GM12878 (cell line): Measurements from ENCODE around the gene MSI2. TPM values are rescaled to one million over a fixed set of nuclear protein-coding genes. Genes with fewer than 3 reads are reported as not detected.

ENCODE experiments used
- ATAC-seq: fragments of 200-7000 bp; cut with Tn5 transposase; 3 replicates; pipeline ENCODE4 v1.9.1; 2020; ENCODE audit warnings: mild to moderate bottlenecking, moderate library complexity
- BruUV-seq: library from RNA; stranded (reverse); fragments of 400-500 nt; replicated peaks from 2 replicates; lab custom pipeline; 2021; lab: Mats Ljungman, UMichigan
- CTCF ChIA-PET: fragments of 300-600 bp; sonication (Branson Sonifier 250); formaldehyde crosslinking; extraction: SDS; loops from one replicate; lab custom pipeline; 2021; ENCODE audit warnings: inconsistent platforms; lab: Yijun Ruan, JAX
- POLR2A ChIA-PET: fragments of 350-600 bp; formaldehyde crosslinking; extraction: SDS; loops from one replicate; lab custom pipeline; 2021; ENCODE audit warnings: inconsistent platforms; lab: Charles Lee
- RAD21 ChIA-PET: fragments of 300-600 bp; sonication (Branson Sonifier 250); formaldehyde crosslinking; loops from one replicate; lab custom pipeline; 2023; ENCODE audit warnings: antibody characterized with exemption; ENCODE audit not compliant: unreplicated experiment; lab: Charles Lee
- SMC1A ChIA-PET: fragments of 300-600 bp; sonication (Branson Sonifier 250); formaldehyde crosslinking; loops from one replicate; lab custom pipeline; 2023; ENCODE audit not compliant: unreplicated experiment, uncharacterized antibody; lab: Charles Lee
- DNase-seq: peaks from one replicate; pipeline ENCODE4 v3.0.0-alpha.2; 2011; ENCODE audit warnings: low read depth, low spot score
- FAIRE-seq: peaks from 3 replicates; lab custom pipeline; 2011; peaks lifted over from hg19 to GRCh38; lab: Jason Lieb, UNC
- H2AFZ ChIP-seq: 2 replicates; pipeline ENCODE4 v1.6.0; 2011; ENCODE audit warnings: low read depth, low read length, control low read depth; ENCODE audit not compliant: control insufficient read depth
- H3K27ac ChIP-seq: 2 replicates; pipeline ENCODE4 v1.5.1; 2011; ENCODE audit warnings: control low read depth; ENCODE audit not compliant: control insufficient read depth, insufficient read depth
- H3K27me3 ChIP-seq, 2 experiments: replicated peaks in 1 of 2; 2 replicates each; pipeline versions ENCODE4 v1.6.0 to v1.6.1; 2011; ENCODE audit warnings: low read length in 1 of 2; ENCODE audit not compliant: control insufficient read depth in 2 of 2, insufficient read depth in 2 of 2
- H3K36me3 ChIP-seq, 2 experiments: 2 replicates each; pipeline ENCODE4 v1.5.1; 2011; ENCODE audit warnings: low read length in 1 of 2; ENCODE audit not compliant: control insufficient read depth in 2 of 2, insufficient read depth in 2 of 2
- H3K4me1 ChIP-seq: 2 replicates; pipeline ENCODE4 v1.6.1; 2011; ENCODE audit warnings: mild to moderate bottlenecking, low read length, moderate library complexity, mixed read lengths; ENCODE audit not compliant: control insufficient read depth, insufficient read depth
- H3K4me2 ChIP-seq: 2 replicates; pipeline ENCODE4 v1.6.0; 2011; ENCODE audit warnings: control low read depth; ENCODE audit not compliant: control insufficient read depth, insufficient read depth
- H3K4me3 ChIP-seq: fragments of 200-600 bp; sonication (generic); 2 replicates; pipeline ENCODE4 v1.5.1; 2016
- H3K79me2 ChIP-seq: 2 replicates; pipeline ENCODE4 v1.6.0; 2011; ENCODE audit warnings: low read length; ENCODE audit not compliant: control insufficient read depth, insufficient read depth
- H3K9ac ChIP-seq: 2 replicates; pipeline ENCODE4 v1.8.0; 2011; ENCODE audit warnings: low read length, control low read depth, mixed read lengths; ENCODE audit not compliant: control insufficient read depth, insufficient read depth
- H3K9me3 ChIP-seq: replicated peaks from 3 replicates; pipeline ENCODE4 v1.5.1; 2011; ENCODE audit warnings: mild to moderate bottlenecking, low read length; ENCODE audit not compliant: control insufficient read depth, insufficient read depth
- H4K20me1 ChIP-seq: 2 replicates; pipeline ENCODE4 v1.6.0; 2011; ENCODE audit not compliant: control insufficient read depth, insufficient read depth
- FOXM1 ChIP-seq: IDR thresholded peaks from 2 replicates; pipeline ENCODE4 v1.6.1; 2012; ENCODE audit warnings: low read depth, mild to moderate bottlenecking, inconsistent platforms, low read length, moderate library complexity
- KDM1A ChIP-seq: fragments of 200-600 bp; sonication (generic); IDR thresholded peaks from 2 replicates; pipeline ENCODE4 v1.6.1; 2016; ENCODE audit warnings: borderline replicate concordance
- NFIC ChIP-seq: IDR thresholded peaks from 2 replicates; pipeline ENCODE4 v1.6.1; 2012; ENCODE audit warnings: low read depth, mild to moderate bottlenecking, inconsistent platforms, low read length, moderate library complexity
- RFX5 ChIP-seq: IDR thresholded peaks from 2 replicates; pipeline ENCODE4 v1.6.1; 2011; ENCODE audit warnings: low read depth, low read length, improper control_type of control experiment
- RUNX3 ChIP-seq: IDR thresholded peaks from 2 replicates; pipeline ENCODE4 v1.6.1; 2012; ENCODE audit warnings: low read length, inconsistent platforms
- SMC3 ChIP-seq: IDR thresholded peaks from 2 replicates; pipeline ENCODE4 v1.6.1; 2011; ENCODE audit warnings: low read length, improper control_type of control experiment, borderline replicate concordance
- SP1 ChIP-seq: IDR thresholded peaks from one replicate; pipeline ENCODE4 v1.6.1; 2011; ENCODE audit warnings: low read depth, low read length
- WGBS: methylation state at CpG from one replicate; pipeline ENCODE4 v1.1.6; 2016; ENCODE audit warnings: low lambda C conversion rate; ENCODE audit not compliant: insufficient replicate concordance, insufficient coverage; ENCODE audit errors: missing lambda C conversion rate; 5-methylcytosine and 5-hydroxymethylcytosine counted together
- in situ Hi-C: fragments of 300-500 bp; cut with MboI; formaldehyde crosslinking; loops from 9 replicates; pipeline ENCODE4 v1.14.3; 2018; ENCODE audit warnings: mixed read lengths
- intact Hi-C: fragments of 100-400 bp; cut with micrococcal nuclease; formaldehyde crosslinking; loops from one replicate; pipeline ENCODE4 v1.14.2; 2022; ENCODE audit not compliant: unreplicated experiment
- polyA plus RNA-seq, 11 experiments: library from polyadenylated mRNA; depleted of rRNA in 4 of 11; unstranded in 6 of 11; stranded (reverse) in 5 of 11; fragments of >200 nt; fragmentation: Nextera tagmentation in 4 of 11; fragmentation: Illumina TruSeq in 1 of 11; extraction: Ambion mirVana in 4 of 11; extraction: Trizol in 1 of 11; gene quantifications; 1 replicate in 1 of 11; 2 replicates in 10 of 11; pipeline versions ENCODE4 v1.2.1 to v1.2.3, GENCODE V29; 2011 to 2016; ENCODE audit warnings: inconsistent platforms in 2 of 11, missing spikeins in 2 of 11, low read depth in 1 of 11
- total RNA-seq, 4 experiments: library from RNA; depleted of rRNA in 3 of 4; stranded (reverse); fragments of >200 nt in 3 of 4; fragmentation: Illumina TruSeq in 1 of 4; extraction: Trizol in 1 of 4; gene quantifications; 2 replicates each; pipeline versions ENCODE4 v1.2.1 to v1.2.3, GENCODE V29; 2013 to 2021

Gene MSI2
- total and polyA plus RNA-seq, 10 of the 15 experiments (the other 5 are each of a cell fraction or from before 2014, with no cell fraction given): 6.1 to 76.1 (median 42.0) TPM

GRCh38 chr17:57524839-57525568 is 268.7 kb downstream of the MSI2 start:
- Histone ChIP-seq H4K20me1 (no peaks in the 10 kb centered on the region), H3K9me3 (no peaks in the 10 kb centered on the region), H3K27ac (peak overlapping the region; percentile 91), H3K4me3 (no peak overlapping the region), H3K4me1 (peaks cover 50% of the 10 kb centered on the region), H3K4me2 (peak overlapping the region; percentile 20; the same call in 1 of the 2 replicates), H3K27me3 (no peaks in the 10 kb centered on the region), H3K9ac (peak overlapping the region; percentile 46), H3K36me3 (peaks cover 1 to 6% of the 10 kb centered on the region in 2 experiments), H3K79me2 (peaks cover 14% of the 10 kb centered on the region), H2AFZ (no peak overlapping the region)
- in situ Hi-C loops: no loop called here
- POLR2A ChIA-PET: interaction anchor here (0.5 to 1.4 kb wide), 5 partner anchors 16 to 379 kb away, joined by 3 to 4 read pairs (median 4); no protein-coding TSS in a partner anchor
- 33% methylated on average over 4 of the region's 4 CpGs for WGBS
- intact Hi-C loops: loop anchor here (5.0 kb wide), 1 partner anchor 63 kb away; no protein-coding TSS in a partner anchor
- DNase-seq (no peak), FAIRE-seq (peak; percentile 61), ATAC-seq (peak; percentile 51)
- no TSS peak for BruUV-seq
- RAD21 ChIA-PET: interaction anchor here (0.9 to 1.4 kb wide), 7 partner anchors 25 to 85 kb away, joined by 3 to 4 read pairs (median 3); no protein-coding TSS in a partner anchor
- TF ChIP-seq KDM1A (no peak), SMC3 (0 out of 2 replicates have a peak, but pooled peaks have one; percentile 8), NFIC (peak; percentile 24; the same call in 1 of the 2 replicates), RUNX3 (peak; percentile 12), RFX5 (no peak), FOXM1 (no peak), SP1 (no peak)
- SMC1A ChIA-PET: interaction anchor here (0.6 to 1.8 kb wide), 9 partner anchors 16 to 103 kb away, joined by 3 to 7 read pairs (median 3); no protein-coding TSS in a partner anchor
- CTCF ChIA-PET: interaction anchor here (1.0 to 2.5 kb wide), 5 partner anchors 9 to 282 kb away, joined by 3 to 10 read pairs (median 7); no protein-coding TSS in a partner anchor
